DMS53 (cell line): Measurements from ENCODE around the gene KCNMA1.

ENCODE experiments used
- DNase-seq: peaks from one replicate; lab custom pipeline; 2025; lab: John Stamatoyannopoulos, UW

The KCNMA1 gene

DNA sequence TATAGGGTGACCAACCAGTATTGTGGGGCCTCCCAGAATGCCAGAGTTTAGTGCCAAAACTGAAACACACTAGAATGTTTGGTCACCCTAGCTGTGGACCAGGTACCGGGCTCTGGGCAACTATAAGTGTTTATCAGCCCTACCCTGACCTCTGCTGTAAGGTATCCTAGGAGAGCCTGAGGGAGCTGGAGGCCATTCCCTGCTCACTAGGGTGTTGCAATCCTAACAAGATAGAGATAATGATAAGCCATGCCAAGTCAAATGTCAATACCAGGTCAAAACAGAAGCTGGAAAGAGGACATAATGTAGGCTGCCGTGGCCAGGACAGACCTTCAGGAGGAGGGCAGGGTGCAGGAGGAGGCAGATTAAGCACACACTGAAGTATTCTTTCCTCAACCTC is 151.8 kb downstream of the KCNMA1 start:
- no peak for DNase-seq

DNA sequence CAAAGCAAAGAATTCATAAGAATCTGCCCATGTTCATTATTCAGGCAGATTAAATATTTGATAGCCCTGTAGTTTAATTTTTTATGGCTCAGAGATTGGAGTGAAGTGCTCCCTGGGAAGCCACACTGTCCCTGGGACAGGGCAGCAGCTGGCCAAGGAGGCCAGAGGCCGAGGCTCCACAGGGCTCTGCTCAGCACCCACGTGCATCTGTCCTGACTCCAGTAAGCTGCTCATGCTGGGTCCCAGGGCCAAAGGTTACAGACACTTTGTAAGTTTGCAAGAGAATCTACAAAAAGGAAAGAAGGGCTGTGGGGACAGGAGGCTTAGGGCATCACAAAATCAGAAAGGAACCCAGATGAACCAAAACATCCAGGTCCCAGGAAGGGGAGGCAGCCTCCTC is 155.5 kb downstream of the KCNMA1 start:
- DNase-seq = peak; percentile 7

DNA sequence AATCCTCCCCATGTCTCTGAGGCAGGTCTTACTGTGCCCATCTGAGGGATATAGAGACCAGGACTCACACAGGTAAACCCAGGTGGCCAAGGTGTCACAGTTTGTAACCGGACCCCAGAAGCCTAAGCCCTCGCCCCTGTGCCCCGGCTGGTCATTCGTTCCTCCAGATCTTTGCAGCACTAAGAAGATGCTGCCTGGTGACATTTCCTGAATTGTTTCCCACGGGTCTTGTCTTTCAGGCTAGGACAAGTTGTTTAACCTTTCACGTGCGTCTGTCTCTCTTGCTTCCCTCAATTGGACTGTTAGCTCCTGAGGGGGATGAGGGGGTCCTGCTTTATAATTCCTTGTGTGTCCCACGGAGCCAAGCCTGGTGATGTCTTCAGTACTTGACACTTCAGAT is 158.0 kb downstream of the KCNMA1 start:
- peak; percentile 86 for DNase-seq

DNA sequence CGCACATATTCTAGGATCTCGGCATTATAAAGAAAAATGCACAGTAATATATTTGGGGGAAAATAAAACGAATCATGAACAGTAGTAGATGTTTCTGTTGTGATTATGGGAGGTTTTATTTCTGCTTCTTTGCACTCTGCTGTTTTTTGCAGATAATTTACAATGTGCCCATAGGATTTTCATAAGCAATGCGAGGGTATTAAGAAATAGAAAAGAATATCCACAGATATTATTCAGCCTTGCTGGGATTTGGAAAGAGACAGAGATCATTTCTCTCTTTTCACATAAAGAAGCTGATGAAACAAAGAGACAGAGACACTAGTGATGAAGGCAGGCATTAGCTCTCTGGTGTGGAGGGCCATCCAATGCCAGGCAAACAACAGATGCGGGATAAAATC is 158.6 kb downstream of the KCNMA1 start:
- DNase-seq = no peak

DNA sequence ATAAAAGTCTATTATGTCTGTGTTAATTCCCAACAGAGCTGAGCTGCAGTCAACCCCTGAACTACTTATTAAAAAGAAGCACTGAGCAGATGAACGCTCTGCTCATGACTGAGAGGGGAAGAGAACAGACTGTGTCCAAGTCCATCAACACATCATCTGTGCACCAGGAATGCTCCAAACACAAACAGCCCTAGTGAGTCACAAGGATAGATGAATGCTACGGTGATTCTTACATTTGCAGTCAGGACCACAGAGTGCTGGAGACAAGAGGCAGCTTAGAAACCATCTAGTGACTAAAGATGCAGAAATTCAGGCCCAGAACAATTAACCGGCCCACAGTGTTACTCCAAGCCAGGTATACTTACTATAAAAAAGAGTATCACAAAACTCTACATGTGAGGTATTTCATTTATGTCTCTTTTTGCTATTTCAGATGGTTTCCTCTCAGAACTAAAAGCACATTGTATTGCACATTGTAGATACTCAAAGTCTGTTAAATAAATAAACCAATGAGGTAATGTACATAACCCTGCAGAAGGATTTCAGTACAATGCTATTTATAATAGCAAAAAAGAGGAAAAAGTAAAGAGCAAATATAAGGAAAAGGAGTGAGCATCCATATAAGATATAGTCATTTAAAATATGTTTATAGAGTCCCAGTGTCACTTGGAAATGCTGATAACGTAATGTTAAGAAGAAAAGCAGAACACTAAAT is 159.2 kb downstream of the KCNMA1 start:
- DNase-seq = peak; percentile 78

DNA sequence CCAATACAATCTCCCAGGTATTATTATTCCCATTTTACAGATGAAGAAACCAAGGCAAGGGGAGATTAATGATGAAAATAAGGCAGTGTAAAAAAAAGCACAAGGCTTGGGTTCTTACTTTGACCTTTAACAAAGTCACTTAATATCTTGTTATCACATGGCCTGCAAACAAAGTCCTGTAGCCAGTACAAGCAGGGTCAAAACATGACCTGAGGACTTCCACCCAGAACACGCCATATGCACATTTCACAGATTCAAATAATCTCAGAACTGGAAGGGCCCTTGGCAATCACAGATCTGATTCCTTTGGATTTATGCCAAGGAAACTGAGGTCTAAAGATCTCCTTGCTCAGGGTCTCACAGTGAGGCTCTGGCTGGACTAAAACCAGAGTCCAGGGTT is 162.1 kb downstream of the KCNMA1 start:
- no peak for DNase-seq

DNA sequence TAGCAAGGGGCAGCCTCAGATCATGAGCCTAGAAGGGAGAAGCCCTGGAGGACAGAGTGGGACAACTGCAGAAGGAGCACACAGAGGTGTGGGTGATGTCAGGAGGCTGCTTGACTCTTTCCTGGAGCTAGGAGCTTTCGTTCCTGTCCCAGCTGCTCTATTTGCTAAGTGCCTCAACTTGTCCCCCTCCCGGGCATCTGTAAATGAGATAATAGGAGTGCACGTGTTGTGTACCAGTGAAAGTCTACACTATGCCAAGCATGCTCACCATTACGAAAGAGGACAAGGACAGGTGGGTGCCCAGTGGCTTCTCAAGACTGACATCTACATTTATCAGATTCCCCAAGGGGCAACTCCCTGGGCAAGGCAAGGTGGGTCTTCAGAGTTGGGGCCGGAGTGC is 162.7 kb downstream of the KCNMA1 start:
- no peak for DNase-seq

DNA sequence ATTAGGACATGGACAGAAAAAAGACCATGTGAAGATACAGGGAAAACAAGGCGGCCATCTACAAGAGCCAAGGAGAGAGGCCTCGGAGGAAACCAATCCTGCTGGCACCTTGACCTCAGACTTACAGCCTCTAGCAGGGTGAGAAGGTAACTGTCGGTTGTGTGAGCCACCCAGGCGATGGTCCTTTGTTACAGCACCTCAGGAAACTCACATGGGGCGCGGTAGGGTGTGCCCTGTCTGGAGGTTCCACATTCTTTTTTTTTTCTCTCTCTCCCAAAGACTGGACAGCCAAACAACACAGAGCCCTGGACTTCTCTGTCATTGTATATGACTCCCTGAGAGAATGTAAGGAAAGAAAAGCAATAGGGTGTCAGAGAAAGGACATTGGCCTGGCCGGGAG is 163.2 kb downstream of the KCNMA1 start:
- DNase-seq = no peak

DNA sequence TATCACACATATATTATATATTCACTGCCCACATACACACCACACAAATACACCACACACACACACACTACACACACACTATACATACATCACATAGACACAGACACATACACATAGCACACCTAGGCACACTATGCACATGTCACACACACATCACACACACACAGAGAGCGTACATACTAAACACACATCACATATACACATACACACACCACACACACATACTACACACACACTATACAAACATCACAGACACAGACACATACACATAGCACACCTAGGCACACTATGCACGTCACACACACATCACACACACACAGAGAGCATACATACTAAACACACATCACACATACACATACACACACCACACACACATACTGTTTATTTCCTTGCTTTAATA is 165.5 kb downstream of the KCNMA1 start:
- peak; percentile 84 for DNase-seq

DNA sequence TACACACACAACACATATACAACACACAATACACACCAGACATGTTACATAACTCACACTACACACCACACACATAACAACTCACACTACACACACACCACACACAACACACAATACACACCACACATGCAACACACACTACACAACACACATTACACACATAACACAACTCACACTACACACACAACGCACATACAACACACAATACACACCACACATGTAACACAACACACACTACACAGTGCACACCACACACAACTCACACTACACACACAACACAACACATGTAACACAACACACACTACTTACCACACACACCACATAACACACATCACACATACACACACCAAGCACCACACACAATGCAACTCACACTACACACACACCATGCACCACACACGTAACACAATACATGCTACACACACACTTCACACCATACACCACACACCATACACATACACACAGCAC is 166.5 kb downstream of the KCNMA1 start:
- DNase-seq = no peak

DNA sequence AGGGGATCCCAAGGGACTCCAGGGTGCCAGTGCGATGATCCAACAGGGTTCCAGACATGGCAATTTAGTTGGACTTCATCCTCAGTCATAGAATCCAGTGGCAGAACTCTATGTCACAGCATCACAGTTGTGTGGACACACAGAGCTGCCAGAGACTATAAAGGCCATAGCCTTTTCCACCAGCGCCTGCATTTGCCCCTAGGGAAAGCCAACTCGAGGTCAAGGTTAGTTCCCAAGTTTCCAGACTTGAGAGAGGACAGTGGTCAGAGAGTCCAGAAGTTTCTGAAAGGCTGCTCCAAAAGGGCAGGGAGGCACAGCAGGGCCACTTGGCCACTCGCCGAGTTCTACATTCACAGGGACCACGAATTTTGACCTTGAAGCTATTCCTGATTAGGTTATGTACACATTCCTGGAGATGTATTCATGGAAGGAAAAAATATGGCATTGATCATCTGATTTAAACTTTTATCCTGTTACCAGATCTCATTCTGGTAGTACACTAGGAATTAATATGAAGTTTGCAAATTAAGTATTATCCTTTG is 170.1 kb downstream of the KCNMA1 start:
- DNase-seq = no peak

DNA sequence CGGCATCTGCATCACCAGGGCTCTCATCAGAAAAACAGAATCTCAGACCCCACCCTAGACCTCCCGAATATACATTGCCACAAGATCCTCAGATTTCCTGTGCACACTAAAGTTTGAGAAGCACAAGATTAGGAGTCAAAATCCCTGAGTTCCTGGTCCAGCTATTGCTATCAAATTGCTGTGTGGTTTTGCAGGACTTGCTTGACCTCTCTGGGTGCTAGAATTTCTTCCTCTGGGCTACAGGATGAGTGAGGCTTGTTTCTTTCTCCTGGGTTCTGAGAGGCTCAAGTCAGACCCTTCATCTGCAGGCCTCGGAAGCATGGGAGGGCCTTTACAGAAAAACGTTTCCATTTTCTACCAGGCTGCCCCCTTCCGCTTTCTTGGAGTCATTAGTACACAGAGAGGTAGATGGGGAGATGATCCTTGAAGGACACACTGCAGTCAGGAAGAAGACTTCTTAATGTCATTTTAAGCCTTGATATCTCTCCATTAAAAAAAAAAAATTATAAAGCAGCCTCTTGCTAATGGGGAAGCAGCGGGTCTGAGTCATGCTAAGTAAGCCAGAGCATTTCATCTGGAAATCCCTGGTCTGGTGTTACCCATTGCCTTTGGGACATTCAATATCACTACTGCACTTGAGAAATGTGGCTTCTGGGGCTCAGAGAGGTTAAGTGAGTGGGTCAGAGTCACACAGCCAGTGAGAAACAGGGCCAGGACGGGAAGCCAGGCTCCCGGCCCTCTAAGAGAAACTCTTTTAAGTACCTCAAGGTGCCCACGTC is 173.5 kb downstream of the KCNMA1 start:
- DNase-seq = peak; percentile 29

DNA sequence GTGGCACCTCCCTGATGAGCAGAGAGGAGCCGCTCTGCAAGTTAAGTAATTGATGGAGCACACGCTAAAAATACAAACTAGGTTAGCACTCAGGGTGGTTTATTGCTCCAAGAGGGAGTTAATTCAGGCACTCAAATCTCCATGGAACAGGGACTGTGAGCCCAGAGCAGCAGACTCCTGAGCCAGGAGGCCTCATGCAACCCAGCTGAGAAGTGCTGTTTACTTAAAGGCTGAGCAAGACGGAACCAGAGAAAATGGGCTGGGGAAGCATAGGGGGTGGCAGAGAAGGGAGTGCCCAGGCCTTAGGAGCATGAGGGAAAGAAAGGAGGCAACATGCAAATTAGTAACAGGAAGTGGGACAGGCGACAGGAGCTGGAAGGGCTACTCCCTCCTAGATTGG is 174.1 kb downstream of the KCNMA1 start:
- peak; percentile 43 for DNase-seq

DNA sequence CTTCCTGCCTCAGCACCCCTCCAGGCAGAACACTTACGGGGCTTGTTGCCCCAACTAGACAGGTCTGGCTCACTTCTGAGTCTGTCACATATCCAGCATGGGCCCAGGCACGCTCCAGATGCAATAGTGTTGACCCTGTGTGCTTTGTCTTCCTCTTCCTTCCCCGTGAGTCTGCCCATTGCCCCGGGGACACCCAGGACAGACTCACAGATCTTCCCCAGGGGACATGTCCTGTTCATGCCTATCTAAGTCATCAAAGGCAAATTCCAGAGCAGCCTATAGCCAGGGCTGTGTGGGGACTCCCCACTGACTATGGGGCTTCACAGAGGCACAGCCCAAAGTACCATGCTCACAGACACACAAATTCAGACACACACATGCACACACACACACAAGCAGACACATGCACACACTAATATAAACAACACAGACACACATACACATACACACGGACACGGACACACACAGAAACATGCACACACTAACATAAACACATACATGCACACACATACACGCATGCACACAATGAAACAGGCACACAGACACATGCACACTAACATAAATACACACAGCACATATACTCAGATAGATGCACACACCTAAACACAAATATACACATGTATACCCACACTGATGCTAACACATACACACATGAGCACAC is 175.8 kb downstream of the KCNMA1 start:
- no peak for DNase-seq

DNA sequence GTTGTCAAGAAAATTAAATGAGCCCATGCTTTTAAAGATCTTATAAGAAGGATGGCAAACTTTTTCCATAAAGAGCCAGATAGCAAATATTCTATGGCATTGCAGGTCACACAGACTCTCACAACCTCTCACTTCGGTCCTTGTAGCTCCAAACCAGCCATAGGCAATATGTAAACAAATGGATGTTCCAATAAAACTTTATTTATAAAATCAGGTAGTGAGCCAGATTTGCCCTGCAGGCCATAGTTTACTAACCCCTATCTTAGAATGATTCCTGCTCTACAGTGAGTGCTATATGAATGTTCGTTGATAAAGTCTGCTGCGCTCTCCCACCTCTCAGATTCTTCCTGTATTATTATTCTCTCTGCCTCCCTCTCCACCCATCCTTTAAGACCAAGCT is 177.7 kb downstream of the KCNMA1 start:
- no peak for DNase-seq

DNA sequence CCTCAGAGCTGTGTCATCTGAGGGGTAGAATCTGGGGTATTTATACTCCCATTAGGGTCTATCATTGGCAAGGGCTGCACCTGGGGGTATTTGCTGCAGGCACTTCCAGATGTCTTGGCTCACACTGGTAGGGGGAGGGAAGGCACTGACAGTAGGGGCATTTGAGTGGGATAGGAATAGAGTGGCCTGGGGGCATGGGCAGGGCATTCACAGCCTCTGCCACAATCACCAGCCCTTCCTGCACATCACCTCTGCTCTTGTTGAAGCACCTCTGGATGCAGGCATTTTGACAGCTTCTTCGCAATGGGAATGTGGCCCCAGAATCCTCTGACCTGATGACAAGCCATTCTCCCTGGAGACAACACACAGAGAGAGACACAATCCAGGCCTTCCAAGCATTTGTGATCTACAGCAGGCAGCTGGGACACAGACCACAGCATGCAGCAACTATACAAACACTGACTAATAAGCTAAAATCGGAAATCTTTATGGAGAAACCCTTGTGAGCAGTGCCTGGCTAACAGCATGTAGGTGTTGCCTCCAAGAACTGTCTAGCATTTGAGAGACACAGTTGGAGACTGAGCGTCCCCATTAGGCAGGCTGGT is 178.5 kb downstream of the KCNMA1 start:
- DNase-seq = peak; percentile 44

DNA sequence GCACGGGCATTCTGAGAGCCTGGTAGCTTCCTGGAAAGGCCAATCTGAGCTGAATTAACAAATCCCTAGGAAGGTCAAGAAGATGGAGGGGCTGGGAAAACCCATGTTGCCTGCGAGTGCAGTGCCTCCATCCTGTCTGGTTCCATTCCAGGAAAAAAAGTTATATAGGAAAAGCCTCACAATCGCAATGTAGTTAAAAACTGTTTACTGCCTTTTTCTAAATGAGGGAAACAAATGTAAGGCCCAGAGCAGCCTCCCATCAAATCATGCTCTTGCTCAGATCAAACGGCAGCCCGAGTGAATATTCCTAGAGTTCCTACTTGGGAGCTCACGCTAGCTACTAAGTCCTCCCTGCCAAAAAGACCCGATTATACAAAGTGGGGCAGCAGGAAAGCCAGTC is 179.9 kb downstream of the KCNMA1 start:
- no peak for DNase-seq

DNA sequence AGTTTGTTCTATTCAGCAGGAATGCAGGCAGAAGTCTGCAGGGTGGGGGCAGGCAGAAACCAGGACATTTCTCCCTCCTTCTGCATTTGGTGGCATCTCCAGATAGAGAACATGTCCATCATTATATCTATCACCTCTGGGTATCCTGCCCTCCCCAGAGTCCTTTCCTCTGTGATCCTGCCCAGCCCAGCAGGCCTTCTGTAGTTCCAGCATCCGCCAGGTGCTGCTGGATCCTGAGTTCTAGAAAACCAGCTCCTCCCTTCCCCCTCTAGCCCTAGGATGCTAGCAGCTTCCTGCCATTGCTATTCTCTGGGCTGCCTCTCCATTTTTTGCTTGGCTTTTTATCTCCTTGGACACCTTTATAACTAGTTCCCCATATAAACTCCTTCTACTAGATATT is 180.3 kb downstream of the KCNMA1 start:
- DNase-seq = peak; percentile 63

DNA sequence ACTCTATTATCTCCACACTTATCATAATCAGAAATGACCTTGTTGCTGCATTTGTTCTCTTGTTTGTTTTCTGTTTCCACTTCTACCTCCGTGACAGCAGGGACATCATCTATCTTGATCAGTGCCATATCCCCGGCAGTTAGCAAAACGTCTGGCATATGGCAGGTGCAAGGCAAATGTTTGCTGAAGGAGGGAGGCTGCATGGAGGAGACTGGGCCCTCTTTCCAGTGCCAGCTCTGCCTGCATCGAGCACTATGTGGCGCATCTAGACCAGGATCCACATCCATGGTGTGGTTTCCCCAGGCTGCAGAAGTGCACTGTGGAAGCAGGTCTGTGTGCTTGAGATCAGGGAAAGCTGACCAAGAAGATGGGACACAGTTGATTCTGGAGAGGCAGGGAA is 181.2 kb downstream of the KCNMA1 start:
- peak; percentile 97 for DNase-seq

DNA sequence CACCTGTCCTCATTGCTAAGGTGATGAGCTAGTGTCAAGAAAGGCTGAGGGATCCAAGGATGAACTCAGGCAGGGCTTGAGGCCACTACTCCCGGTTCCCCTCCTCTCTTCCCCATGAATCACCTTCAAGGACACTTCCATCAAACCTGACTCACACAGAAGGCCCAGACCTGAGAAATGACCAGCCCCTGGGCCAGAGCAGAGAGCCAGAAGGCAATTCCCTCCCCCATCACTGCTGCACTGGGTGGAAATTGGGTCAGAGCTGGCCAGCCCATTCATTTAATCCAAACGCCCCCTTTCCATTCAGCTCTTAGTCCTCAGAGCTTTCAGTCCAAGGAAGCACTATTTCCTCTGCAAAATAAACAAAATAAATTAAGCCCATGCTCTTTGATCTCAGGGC is 182.0 kb downstream of the KCNMA1 start:
- DNase-seq = peak; percentile 46

DNA sequence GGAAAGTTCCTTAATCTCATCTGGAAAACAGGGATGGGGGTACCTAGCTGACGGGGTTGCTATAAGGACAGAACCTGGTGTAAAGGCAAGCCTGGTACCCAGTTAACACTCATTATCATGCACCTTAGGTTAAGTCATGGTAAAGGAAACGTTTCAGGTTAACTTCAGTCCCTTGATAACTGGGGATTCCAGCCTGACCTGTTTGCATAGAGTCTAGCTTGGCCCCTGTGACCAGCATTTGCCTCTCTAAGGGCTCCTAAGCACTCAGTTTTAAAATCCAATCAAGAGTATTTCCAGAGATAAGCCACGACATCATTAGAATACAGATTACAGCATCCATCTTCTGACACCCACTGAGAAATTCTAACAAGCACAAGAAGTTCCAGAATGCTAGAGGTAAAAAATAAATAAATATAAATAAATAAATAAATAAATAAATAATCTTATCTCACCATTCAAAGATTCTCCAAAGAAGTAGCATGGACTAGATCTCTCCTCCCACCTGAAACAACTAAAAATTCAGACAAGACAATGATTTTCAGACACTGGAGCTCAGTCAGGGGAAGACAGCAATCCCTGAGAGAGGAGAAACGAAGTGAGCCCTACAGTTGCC is 184.6 kb downstream of the KCNMA1 start:
- peak; percentile 9 for DNase-seq

DNA sequence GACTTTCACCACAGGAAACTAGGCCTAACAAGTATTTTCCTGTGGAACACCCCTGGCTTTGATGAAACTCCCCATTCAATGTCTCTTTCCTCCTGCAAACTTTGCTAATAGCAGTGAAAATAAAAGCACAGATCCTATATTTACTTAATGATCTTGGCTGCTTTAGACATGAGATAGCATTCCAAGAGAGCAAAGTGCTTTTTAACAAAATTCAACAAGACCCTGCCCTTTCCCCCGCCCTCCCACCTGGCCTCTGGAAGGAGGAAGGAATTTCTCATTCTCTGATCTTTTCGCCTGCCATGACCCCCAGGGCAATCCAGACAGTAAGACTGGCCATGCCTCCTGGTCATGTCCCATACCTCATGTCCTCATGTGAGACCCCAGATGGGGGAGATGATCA is 185.7 kb downstream of the KCNMA1 start:
- DNase-seq = no peak
